Right atrium auricular region (tissue), 2 donors: ENCODE measurements around the gene PPP6R3. TPM values are rescaled to one million over a fixed set of nuclear protein-coding genes. Genes with fewer than 3 reads are reported as not detected.
"Not testable (repeated sequence)": the region's sequence is repeated elsewhere in the genome, so short reads cannot be mapped to it uniquely, and the experiment has no call there.

Source experiments
- DNase-seq: peaks from one replicate; pipeline ENCODE4 v3.0.0-alpha.2; 2019; ENCODE audit warnings: low spot score
- H3K27ac ChIP-seq, 2 donors: fragments of 200-600 bp; sonication (generic); 1 replicate in 1 of 2; 2 replicates in 1 of 2; pipeline ENCODE4 v1.5.1; 2016 to 2019
- H3K27me3 ChIP-seq, 2 donors: fragments of 200-600 bp; sonication (generic); one replicate each; pipeline versions ENCODE4 v1.5.1 to v1.6.0; 2017 to 2019
- H3K36me3 ChIP-seq: fragments of 200-600 bp; sonication (generic); one replicate; pipeline ENCODE4 v1.5.1; 2016
- H3K4me1 ChIP-seq, 2 donors: fragments of 200-600 bp; sonication (generic); one replicate each; pipeline versions ENCODE4 v1.5.1 to v1.6.0; 2017 to 2019
- H3K4me3 ChIP-seq, 2 donors: fragments of 200-600 bp; sonication (generic); 1 replicate in 1 of 2; 2 replicates in 1 of 2; pipeline ENCODE4 v1.5.1; 2017 to 2019; ENCODE audit warnings: mild to moderate bottlenecking in 1 of 2, moderate library complexity in 1 of 2
- H3K9me3 ChIP-seq, 2 donors: fragments of 200-600 bp; sonication (generic); one replicate each; pipeline ENCODE4 v1.5.1; 2019
- total RNA-seq, 2 donors: library from RNA; depleted of rRNA; stranded (reverse); fragments of >200 nt; gene quantifications; one replicate each; pipeline ENCODE4 v1.1.0, GENCODE V29; 2016
- TF ChIP-seq, protein P1 (sequence below), 2 donors: fragments of 200-600 bp; sonication (generic); IDR thresholded peaks; one replicate each; pipeline ENCODE4 v1.5.1; 2019; ENCODE audit warnings: antibody characterized with exemption in 2 of 2

PPP6R3 gene
- total RNA-seq, 2 donors from 2014 or later: 81.1 to 95.2 TPM

DNA sequence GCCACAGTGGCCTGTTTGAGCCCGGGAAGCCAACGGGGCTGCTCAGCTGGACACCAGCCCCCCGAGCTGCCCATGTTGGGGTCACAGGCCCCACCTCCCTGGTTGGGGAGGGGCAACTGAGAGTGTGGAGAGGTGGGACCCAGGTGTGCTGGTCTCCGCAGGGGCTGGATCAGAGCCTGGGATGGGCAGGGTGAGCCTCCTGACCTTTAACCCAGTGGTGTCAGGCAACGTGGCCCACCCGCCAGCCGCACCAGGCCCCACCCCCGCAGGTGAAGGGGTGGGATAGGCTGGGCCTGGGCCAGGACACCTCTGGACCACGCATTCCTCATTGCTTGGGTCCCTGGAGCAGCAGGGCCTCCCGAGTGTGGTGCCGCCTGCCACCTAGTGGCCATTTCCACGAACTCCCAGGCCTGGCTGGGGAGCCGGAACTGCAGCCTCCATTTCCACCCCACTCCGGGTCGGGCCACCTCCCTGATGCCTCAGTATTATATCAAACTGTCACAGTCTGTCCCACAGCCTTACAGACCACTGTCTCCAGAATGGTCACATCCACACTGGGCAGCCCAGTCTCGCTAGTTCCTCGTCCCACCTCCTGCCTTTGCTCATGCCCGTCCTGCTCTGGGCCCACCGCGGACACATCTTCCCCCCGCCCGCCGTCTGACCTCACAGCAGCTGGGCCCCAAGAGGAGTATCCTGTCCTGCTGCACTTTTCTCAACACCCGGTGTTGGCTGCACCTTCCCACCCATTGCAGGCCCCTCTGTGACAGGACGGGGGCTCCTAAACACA, 13.3 kb upstream of the PPP6R3 start:
- no peak for DNase-seq
- Histone ChIP-seq H3K9me3 (no peaks in the 10 kb centered on the region), H3K4me3 (no peak overlapping the region), H3K4me1 (no peaks in the 10 kb centered on the region), H3K27ac (no peak overlapping the region), H3K27me3 (no peaks in the 10 kb centered on the region), H3K36me3 (peaks cover 15% of the 10 kb centered on the region)
- TF ChIP-seq, protein P1, sequence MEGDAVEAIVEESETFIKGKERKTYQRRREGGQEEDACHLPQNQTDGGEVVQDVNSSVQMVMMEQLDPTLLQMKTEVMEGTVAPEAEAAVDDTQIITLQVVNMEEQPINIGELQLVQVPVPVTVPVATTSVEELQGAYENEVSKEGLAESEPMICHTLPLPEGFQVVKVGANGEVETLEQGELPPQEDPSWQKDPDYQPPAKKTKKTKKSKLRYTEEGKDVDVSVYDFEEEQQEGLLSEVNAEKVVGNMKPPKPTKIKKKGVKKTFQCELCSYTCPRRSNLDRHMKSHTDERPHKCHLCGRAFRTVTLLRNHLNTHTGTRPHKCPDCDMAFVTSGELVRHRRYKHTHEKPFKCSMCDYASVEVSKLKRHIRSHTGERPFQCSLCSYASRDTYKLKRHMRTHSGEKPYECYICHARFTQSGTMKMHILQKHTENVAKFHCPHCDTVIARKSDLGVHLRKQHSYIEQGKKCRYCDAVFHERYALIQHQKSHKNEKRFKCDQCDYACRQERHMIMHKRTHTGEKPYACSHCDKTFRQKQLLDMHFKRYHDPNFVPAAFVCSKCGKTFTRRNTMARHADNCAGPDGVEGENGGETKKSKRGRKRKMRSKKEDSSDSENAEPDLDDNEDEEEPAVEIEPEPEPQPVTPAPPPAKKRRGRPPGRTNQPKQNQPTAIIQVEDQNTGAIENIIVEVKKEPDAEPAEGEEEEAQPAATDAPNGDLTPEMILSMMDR (IDR thresholded peaks at IDR 0.05): peak; percentile 91 to 97

DNA sequence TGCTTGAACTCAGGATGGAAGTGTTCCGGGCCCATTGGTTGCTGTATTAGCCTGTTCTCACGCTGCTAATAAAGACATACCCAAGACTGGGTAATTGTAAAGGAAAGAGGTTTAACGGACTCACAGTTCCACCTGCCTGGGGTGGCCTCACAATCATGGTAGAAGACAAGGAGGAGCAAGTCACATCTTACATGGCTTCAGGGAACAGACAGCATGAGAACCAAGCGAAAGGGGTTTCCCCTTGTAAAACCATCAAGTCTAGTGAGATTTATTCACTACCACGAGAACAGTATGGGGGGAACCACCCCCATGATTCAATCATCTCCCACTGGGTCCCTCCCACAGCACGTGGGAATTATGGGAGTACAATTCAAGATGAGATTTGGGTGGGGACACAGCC, 12.6 kb upstream of the PPP6R3 start:
- not testable (repeated sequence) for H3K36me3 ChIP-seq, H3K9me3 ChIP-seq, H3K27me3 ChIP-seq, H3K4me1 ChIP-seq, H3K27ac ChIP-seq, DNase-seq, H3K4me3 ChIP-seq

DNA sequence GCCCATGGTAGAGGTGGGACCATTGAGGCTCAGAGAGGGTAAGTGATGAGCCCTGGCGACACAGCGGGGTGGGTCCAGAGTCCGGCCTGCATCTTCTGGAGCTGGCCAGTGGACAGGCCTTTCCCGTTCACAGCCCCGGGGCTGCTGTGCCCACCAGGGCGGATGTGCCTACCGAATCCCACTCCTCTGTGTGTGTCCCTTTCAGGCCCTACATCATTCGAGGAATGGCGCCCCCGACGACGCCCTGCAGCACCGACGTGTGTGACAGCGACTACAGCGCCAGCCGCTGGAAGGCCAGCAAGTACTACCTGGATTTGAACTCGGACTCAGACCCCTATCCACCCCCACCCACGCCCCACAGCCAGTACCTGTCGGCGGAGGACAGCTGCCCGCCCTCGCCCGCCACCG, 11.9 kb upstream of the PPP6R3 start:
- no peak for DNase-seq
- TF ChIP-seq, protein P1 (IDR thresholded peaks at IDR 0.05): no peak

DNA sequence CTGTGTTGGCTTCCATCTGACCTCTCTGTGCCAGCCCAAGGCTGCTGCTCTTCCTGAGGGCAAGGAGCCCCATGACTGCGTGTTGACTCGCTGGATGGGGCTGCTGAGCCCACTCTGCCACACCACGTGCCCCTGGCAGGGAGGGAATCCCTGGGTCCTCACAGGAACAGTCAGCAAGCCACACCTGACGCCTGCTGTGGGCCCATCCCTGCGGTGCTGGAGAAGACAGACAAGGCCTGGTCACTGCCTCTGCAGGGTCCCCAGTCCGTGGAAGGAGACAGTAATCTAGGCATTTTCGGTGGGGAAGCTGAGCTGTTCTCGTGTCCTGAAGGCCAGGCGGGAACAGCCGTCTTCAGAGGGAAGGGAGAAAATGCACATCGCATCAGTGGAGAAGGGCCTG, 10.6 kb upstream of the PPP6R3 start:
- TF ChIP-seq, protein P1 (IDR thresholded peaks at IDR 0.05): no peak
- no peak overlapping the region for H3K27ac ChIP-seq

More for the DNA sequence above, 11.9 kb upstream of the PPP6R3 start:
- no peaks in the 10 kb centered on the region for H3K9me3 ChIP-seq
- no peak overlapping the region for H3K27ac ChIP-seq
- H3K4me1 ChIP-seq: no peaks in the 10 kb centered on the region
- H3K4me3 ChIP-seq: no peak overlapping the region
- H3K36me3 ChIP-seq: peaks cover 7% of the 10 kb centered on the region
- H3K27me3 ChIP-seq: no peaks in the 10 kb centered on the region

DNA sequence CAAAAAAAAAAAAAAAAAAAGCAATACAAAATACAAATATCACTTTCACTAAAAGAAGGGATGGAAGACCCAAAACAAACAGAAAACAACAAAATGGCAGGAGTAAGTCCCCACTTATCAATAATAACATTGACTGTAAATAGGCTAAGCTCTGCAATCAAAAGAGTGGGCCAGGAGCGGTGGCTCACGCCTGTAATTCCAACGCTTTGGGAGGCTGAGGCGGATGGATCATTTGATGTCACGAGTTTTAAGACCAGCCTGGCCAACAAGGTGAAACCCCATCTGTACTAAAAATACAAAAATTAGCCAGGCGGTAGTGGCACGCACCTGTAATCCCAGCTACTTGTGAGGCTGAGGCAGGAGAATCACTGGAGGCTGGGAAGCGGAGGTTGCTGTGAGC, 9.8 kb upstream of the PPP6R3 start:
- DNase-seq: no peak
- H3K27ac ChIP-seq: no peak overlapping the region
- TF ChIP-seq, protein P1 (IDR thresholded peaks at IDR 0.05): no peak
- H3K36me3 ChIP-seq: peaks cover 7% of the 10 kb centered on the region
- H3K4me1 ChIP-seq: no peaks in the 10 kb centered on the region
- no peaks in the 10 kb centered on the region for H3K9me3 ChIP-seq
- no peaks in the 10 kb centered on the region for H3K27me3 ChIP-seq
- H3K4me3 ChIP-seq: no peak overlapping the region

More for the DNA sequence above, 10.6 kb upstream of the PPP6R3 start:
- Histone ChIP-seq H3K4me1 (no peaks in the 10 kb centered on the region), H3K4me3 (no peak overlapping the region), H3K27me3 (no peaks in the 10 kb centered on the region), H3K36me3 (peaks cover 7% of the 10 kb centered on the region), H3K9me3 (no peaks in the 10 kb centered on the region)
- DNase-seq: no peak

DNA sequence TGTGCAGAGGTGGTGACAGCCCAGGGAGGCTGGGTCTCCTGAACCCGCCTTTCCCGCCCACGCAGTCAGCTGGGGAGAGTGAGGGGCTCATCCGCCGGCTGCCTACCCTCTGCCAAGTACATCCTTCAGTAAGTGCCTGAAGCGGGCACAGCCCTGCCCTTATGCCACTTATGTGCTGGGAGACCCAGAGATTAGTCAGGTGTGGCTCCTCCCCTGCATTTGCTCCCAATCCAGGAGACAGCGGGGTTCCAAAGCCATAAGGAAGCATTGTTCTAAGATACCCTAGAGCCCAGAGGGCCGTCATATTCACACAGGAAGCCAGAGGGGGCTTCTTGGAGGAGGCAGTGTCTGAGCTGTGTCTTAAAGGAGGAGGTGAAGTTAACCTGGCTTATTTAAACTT, 5.8 kb upstream of the PPP6R3 start:
- no peak for DNase-seq
- H3K36me3 ChIP-seq: no peaks in the 10 kb centered on the region
- H3K27ac ChIP-seq: no peak overlapping the region
- H3K4me1 ChIP-seq: peaks cover 0 to 3% of the 10 kb centered on the region in 2 donors
- H3K27me3 ChIP-seq: no peaks in the 10 kb centered on the region
- TF ChIP-seq, protein P1 (IDR thresholded peaks at IDR 0.05): no peak
- H3K9me3 ChIP-seq: no peaks in the 10 kb centered on the region
- H3K4me3 ChIP-seq: no peak overlapping the region
